22Rv1 (cell line): Measurements from ENCODE around the gene NKX6-2.

Source experiments
- H3K27ac ChIP-seq: fragments of 450-650 bp; 2 replicates; pipeline ENCODE4 v1.5.1; 2017
- ZFX ChIP-seq: fragments of 450-650 bp; IDR thresholded peaks from 2 replicates; pipeline ENCODE4 v1.6.1; 2017; ENCODE audit warnings: antibody characterized with exemption, borderline replicate concordance
- TF ChIP-seq, protein P1 (sequence below): fragments of 450-650 bp; IDR thresholded peaks from 2 replicates; pipeline ENCODE4 v1.5.1; 2017; ENCODE audit warnings: mild to moderate bottlenecking

The NKX6-2 gene

DNA sequence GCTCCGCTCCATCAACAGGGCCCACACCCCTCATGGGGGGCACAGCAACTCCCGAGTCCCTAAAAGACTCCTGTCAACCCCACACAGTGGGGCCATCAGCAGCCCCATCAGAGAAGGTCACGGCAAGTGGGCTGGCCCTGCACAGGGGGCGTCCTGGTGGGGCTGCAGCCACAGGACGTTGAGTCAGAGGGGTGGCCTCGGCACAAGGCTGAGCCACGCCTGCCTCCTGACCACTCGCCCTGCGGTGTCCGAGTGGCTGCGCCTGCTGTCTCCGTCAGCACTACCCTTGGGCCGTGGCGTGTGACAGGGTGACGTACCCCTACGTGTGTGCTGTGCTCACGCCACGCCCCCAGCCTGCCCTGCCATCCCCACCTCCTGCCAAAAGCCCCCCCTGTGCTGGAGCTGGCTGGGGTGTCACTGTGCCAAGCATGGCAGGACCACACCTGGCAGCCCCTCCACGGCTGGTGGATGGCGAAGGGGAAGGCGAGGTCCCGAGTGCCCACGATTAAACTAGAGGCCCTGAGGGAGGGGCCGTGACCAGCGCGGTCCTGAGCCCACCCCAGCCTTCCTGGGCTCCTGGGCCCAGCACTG lies 26.0 kb upstream of the NKX6-2 start:
- no peak overlapping the region for H3K27ac ChIP-seq
- no peak for TF ChIP-seq ZFX
- TF ChIP-seq, protein P1, sequence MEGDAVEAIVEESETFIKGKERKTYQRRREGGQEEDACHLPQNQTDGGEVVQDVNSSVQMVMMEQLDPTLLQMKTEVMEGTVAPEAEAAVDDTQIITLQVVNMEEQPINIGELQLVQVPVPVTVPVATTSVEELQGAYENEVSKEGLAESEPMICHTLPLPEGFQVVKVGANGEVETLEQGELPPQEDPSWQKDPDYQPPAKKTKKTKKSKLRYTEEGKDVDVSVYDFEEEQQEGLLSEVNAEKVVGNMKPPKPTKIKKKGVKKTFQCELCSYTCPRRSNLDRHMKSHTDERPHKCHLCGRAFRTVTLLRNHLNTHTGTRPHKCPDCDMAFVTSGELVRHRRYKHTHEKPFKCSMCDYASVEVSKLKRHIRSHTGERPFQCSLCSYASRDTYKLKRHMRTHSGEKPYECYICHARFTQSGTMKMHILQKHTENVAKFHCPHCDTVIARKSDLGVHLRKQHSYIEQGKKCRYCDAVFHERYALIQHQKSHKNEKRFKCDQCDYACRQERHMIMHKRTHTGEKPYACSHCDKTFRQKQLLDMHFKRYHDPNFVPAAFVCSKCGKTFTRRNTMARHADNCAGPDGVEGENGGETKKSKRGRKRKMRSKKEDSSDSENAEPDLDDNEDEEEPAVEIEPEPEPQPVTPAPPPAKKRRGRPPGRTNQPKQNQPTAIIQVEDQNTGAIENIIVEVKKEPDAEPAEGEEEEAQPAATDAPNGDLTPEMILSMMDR = no peak

- no peak overlapping the region for H3K27ac ChIP-seq
- no peak for TF ChIP-seq ZFX
These were observed 25.1 kb upstream of the NKX6-2 start for GRCh38 chr10:132810807-132811700.

DNA sequence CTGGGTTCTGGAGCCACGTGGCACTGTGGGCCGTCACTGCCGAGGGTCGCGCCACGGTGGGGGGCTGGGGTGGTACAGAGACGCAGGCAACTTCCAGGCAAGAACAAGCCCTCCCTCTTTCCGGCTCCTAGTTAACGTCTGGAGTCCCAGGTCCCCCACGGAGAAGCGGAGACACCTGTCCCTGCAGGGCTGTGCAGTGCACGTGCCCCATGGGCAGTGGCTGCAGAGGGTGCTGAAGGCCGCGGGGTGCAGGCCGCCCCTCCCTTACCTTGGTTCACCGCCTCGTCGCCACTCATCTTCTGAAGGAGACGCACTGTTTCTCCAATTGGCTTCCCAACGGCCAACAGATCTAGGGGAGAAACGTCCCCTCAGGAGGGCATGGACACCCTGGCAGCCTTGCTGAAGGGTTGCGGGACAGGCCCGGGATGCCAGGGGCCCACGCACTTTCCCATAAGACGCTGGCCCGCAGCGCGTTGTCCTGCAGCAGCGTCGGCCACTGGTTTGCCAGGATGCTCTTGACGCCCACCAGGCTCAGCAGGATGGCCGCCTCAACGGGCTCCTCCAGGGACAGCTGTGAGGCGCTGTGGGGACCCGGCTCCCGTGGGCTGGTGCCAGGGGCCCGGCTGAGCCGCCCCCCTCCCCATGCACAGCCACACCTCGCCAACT lies 24.3 kb upstream of the NKX6-2 start:
- TF ChIP-seq ZFX = no peak
- TF ChIP-seq, protein P1 = no peak
- no peak overlapping the region for H3K27ac ChIP-seq

DNA sequence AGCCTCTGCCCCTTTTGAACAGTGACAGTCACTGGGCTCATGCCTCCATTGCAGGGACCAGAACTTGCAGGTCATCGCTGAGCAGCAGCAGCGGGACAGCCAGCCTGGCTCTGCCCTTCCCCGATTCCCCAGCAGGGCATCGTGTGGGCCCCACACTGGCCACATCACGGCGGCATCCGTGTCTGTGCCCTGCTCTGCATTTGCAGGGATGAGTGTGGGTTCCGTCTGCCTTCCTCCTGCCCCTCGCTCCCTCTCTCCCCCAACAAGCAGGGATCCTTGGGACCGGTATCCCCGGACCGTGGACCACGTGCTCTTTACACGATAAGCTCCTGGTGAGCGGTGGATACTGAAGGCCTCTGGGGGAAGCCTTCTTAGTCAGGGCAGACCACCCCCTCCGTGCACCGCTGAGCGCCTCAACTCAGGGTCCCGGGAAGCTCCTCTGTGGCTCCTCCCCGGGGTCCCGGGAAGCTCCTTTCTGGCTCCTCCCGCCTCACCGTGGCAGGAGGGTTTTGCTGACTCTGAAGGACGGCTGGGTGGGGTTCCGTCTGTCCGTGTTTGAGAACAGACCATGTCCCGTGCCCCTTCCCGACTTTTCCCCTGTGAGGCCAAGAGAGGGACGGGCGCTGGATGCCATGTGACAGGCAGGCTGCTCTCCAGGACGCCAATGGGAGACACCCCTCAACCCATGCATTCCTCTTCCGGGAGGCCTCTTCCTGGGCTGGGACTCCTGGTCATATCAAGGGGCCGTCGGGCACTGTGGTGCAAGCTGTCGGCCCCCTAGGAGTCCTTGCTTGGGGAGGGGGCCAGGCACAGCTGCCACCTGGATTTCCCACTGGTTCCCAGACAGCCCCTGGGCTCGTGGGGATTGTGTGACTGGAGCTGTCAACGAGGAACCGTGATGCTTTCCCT lies 23.5 kb upstream of the NKX6-2 start:
- TF ChIP-seq, protein P1 = no peak
- no peak for TF ChIP-seq ZFX
- no peak overlapping the region for H3K27ac ChIP-seq

DNA sequence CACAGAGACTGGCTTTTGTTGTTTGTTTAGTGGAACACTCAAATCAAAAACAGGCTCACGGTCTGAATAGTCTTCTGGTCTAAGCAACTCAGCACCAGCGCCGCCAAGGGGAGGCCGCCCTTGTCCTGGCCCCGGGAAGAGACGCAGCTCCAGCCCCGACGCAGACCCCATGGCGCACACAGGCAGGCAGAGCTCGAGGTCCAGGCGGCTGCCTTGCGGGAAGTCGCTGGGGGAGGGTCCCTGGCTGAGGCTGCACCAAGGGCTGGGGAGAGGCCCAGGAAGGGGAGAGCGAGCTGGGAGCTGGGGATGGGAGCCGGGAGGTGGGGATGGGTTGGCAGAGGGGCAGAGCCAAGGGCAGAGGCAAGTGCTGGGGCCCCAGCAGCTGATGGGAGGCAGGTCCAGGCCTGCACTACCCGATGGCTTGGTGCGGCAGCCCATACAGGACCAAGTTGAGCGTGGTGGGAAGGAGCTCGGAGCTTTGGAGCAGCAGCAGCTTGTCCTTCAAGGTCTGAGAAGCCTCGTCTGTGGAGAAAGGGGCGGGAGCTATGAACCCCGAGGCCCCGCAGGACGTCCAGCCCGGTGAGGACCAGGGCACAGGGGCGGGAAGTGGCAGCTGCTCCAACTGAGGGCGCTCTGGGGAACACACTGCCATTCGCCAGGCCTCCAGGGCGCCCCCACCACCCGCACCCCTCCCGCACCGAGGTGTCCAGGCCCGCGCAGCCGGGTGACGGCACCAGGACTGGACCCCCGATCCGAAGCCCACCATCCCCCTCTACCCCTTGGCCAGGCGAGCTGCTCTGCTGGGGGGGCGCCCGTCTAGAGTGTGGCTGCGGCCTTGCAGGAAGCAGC lies 22.7 kb upstream of the NKX6-2 start:
- TF ChIP-seq, protein P1 = no peak
- no peak for TF ChIP-seq ZFX
- H3K27ac ChIP-seq = no peak overlapping the region

- H3K27ac ChIP-seq = no peak overlapping the region
- TF ChIP-seq, protein P1 = no peak
- no peak for TF ChIP-seq ZFX
These were observed 21.7 kb upstream of the NKX6-2 start for GRCh38 chr10:132807621-132808049.
